ENCODE results near the gene BRSK1.

The BRSK1 gene

DNA sequence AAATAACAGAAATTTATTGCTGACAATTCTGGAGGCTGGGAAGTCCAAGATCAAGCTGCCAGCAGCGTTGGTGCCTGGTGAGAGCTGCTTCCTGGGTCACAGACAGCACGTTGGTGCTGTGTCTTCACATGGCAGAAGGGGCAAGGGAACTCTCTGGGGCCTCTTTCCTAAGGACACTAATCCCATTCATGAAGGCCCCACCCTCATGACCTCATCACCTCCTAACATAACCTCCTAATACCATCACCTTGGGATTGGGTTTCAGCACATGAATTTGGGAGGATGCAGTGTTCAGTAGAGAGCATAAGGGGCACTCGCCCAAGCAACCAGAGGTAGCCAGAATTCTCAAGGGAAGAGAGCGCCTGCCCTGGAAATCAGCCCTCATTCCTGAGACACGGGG lies 25.7 kb downstream of the BRSK1 start:
- Histone ChIP-seq H3K9me3 (ENCODE audit: insufficient read depth, low read length, severe bottlenecking) (no peaks in the 10 kb centered on the region), H2AFZ (ENCODE audit: low read depth, low read length) (no peak overlapping the region), H3K36me3 (ENCODE audit: insufficient read depth, low read length) (peaks cover 25% of the 10 kb centered on the region), H3K27me3 (ENCODE audit: insufficient read depth, low read length, poor library complexity) (no peaks in the 10 kb centered on the region), H3K4me3 (ENCODE audit: low read depth in 1 of 2, low read length in 2 of 2) (no peak overlapping the region), H3K9ac (ENCODE audit: low read depth, low read length) (no peak overlapping the region), H3K27ac (ENCODE audit: low read length) (no peak overlapping the region), H3K4me1 (ENCODE audit: insufficient read depth, low read length) (no peaks in the 10 kb centered on the region), H3K79me2 (ENCODE audit: insufficient read depth, low read length) (no peaks in the 10 kb centered on the region), H4K20me1 (ENCODE audit: insufficient read depth, low read length) (no peaks in the 10 kb centered on the region), H3K4me2 (ENCODE audit: insufficient read depth, low read length) (no peak overlapping the region)
- no peak for TF ChIP-seq EZH2 (IDR thresholded peaks at IDR 0.05; ENCODE audit: borderline replicate concordance, low read depth, low read length, severe bottlenecking)
- no peak for TF ChIP-seq CTCF (IDR thresholded peaks at IDR 0.05; ENCODE audit: borderline replicate concordance, extremely low read depth, low read length, poor library complexity, severe bottlenecking)
- ATAC-seq (ENCODE audit: insufficient read depth, low read depth) (no peak), DNase-seq (no peak)

DNA sequence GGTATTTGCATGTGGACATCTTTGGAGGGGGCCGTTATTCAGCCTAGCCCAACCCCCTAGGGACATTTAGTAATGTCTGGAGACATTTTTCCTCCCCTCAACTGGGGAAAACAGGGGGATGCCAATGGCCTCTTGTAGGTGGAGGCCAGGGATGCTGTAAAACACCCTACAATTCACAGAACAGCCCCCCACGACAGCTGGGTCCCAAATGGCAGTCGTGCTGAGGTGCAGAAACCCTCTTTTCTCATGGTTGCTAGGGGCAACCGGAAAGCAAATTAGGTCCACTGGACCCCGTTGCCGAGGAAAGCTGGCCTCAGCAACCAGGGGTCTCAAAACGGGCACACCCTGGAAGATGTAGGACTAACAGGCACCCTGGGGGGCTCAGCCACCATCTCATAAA lies 26.7 kb downstream of the BRSK1 start:
- no peak overlapping the region for H3K9ac ChIP-seq (ENCODE audit: low read depth, low read length)
- H3K79me2 ChIP-seq (ENCODE audit: insufficient read depth, low read length) = no peaks in the 10 kb centered on the region
- DNase-seq (no peak), ATAC-seq (ENCODE audit: insufficient read depth, low read depth) (no peak)
- H3K4me1 ChIP-seq (ENCODE audit: insufficient read depth, low read length) = no peaks in the 10 kb centered on the region
- H3K27me3 ChIP-seq (ENCODE audit: insufficient read depth, low read length, poor library complexity) = no peaks in the 10 kb centered on the region
- TF ChIP-seq EZH2 (IDR thresholded peaks at IDR 0.05; ENCODE audit: borderline replicate concordance, low read depth, low read length, severe bottlenecking) (no peak), CTCF (IDR thresholded peaks at IDR 0.05; ENCODE audit: borderline replicate concordance, extremely low read depth, low read length, poor library complexity, severe bottlenecking) (no peak)
- H3K4me2 ChIP-seq (ENCODE audit: insufficient read depth, low read length) = no peak overlapping the region
- no peak overlapping the region for H3K4me3 ChIP-seq (ENCODE audit: low read depth in 1 of 2, low read length in 2 of 2)
- H4K20me1 ChIP-seq (ENCODE audit: insufficient read depth, low read length) = no peaks in the 10 kb centered on the region
- H2AFZ ChIP-seq (ENCODE audit: low read depth, low read length) = no peak overlapping the region
- no peak overlapping the region for H3K27ac ChIP-seq (ENCODE audit: low read length)
- H3K36me3 ChIP-seq (ENCODE audit: insufficient read depth, low read length) = peaks cover 25% of the 10 kb centered on the region
- no peaks in the 10 kb centered on the region for H3K9me3 ChIP-seq (ENCODE audit: insufficient read depth, low read length, severe bottlenecking)

GRCh38 chr19:55311397-55311796 lies 27.6 kb downstream of the BRSK1 start:
- ATAC-seq (ENCODE audit: insufficient read depth, low read depth) = no peak
- no peaks in the 10 kb centered on the region for H4K20me1 ChIP-seq (ENCODE audit: insufficient read depth, low read length)

More at GRCh38 chr19:55311397-55311796, 27.6 kb downstream of the BRSK1 start:
- Histone ChIP-seq H3K27me3 (ENCODE audit: insufficient read depth, low read length, poor library complexity) (no peaks in the 10 kb centered on the region), H2AFZ (ENCODE audit: low read depth, low read length) (no peak overlapping the region), H3K4me2 (ENCODE audit: insufficient read depth, low read length) (no peak overlapping the region), H3K36me3 (ENCODE audit: insufficient read depth, low read length) (peaks cover 16% of the 10 kb centered on the region), H3K4me1 (ENCODE audit: insufficient read depth, low read length) (no peaks in the 10 kb centered on the region), H3K9ac (ENCODE audit: low read depth, low read length) (no peak overlapping the region), H3K79me2 (ENCODE audit: insufficient read depth, low read length) (no peaks in the 10 kb centered on the region), H3K27ac (ENCODE audit: low read length) (no peak overlapping the region), H3K9me3 (ENCODE audit: insufficient read depth, low read length, severe bottlenecking) (no peaks in the 10 kb centered on the region), H3K4me3 (ENCODE audit: low read depth in 1 of 2, low read length in 2 of 2) (no peak overlapping the region)
- no peak for DNase-seq
- no peak for TF ChIP-seq EZH2 (IDR thresholded peaks at IDR 0.05; ENCODE audit: borderline replicate concordance, low read depth, low read length, severe bottlenecking)
- TF ChIP-seq CTCF (IDR thresholded peaks at IDR 0.05; ENCODE audit: borderline replicate concordance, extremely low read depth, low read length, poor library complexity, severe bottlenecking) = no peak
